Caco-2 (cell line): Measurements from ENCODE around the gene SAMD4A. TPM values are rescaled to one million over a fixed set of nuclear protein-coding genes. Genes with fewer than 3 reads are reported as not detected.
A peak's percentile ranks its signal among the peaks of the same experiment; 100 is the strongest.

Experiments
- BruUV-seq: library from RNA; stranded (reverse); fragments of 400-500 nt; replicated peaks from 2 replicates; lab custom pipeline; 2021; lab: Mats Ljungman, UMichigan
- CTCF ChIA-PET: fragments of 300-600 bp; sonication (Branson Sonifier 250); formaldehyde crosslinking; loops from one replicate; lab custom pipeline; 2022; ENCODE audit warnings: antibody characterized with exemption; lab: Charles Lee
- POLR2A ChIA-PET: fragments of 300-600 bp; sonication (Branson Sonifier 250); formaldehyde crosslinking; loops from one replicate; lab custom pipeline; 2022; ENCODE audit warnings: antibody characterized with exemption; lab: Charles Lee
- DNase-seq, 2 experiments: peaks; one replicate each; pipeline versions ENCODE4 v3.0.0 to v3.0.0-alpha.2; 2020 to 2022
- H3K27me3 ChIP-seq: replicated peaks from 2 replicates; pipeline ENCODE4 v1.6.0; 2011; ENCODE audit warnings: low read length; ENCODE audit not compliant: control insufficient read depth, insufficient read depth
- H3K36me3 ChIP-seq: 2 replicates; pipeline ENCODE4 v1.5.1; 2011; ENCODE audit warnings: low read length; ENCODE audit not compliant: control insufficient read depth, insufficient read depth
- H3K4me1 ChIP-seq: fragments of 250-450 bp; sonication (Bioruptor Pico); 2 replicates; pipeline ENCODE4 v1.5.1; 2020; ENCODE audit warnings: mild to moderate bottlenecking
- H3K4me3 ChIP-seq: 2 replicates; pipeline ENCODE4 v1.5.1; 2011; ENCODE audit warnings: low read depth, mild to moderate bottlenecking, control low read depth, low read length
- H3K9me3 ChIP-seq: fragments of 250-450 bp; sonication (Bioruptor Pico); 2 replicates; pipeline ENCODE4 v1.5.1; 2020; ENCODE audit warnings: mild to moderate bottlenecking, moderate library complexity
- H3K27ac Mint-ChIP-seq: one replicate; pipeline ENCODE4 v1.8.0; 2022; ENCODE audit warnings: mixed read lengths; ENCODE audit not compliant: unreplicated experiment
- H3K27me3 Mint-ChIP-seq: one replicate; pipeline ENCODE4 v1.8.0; 2022; ENCODE audit warnings: mixed read lengths; ENCODE audit not compliant: insufficient read depth, unreplicated experiment
- H3K36me3 Mint-ChIP-seq: one replicate; pipeline ENCODE4 v1.8.0; 2022; ENCODE audit warnings: mild to moderate bottlenecking, mixed read lengths; ENCODE audit not compliant: insufficient read depth, unreplicated experiment
- H3K4me1 Mint-ChIP-seq: one replicate; pipeline ENCODE4 v1.8.0; 2022; ENCODE audit warnings: low read depth, mixed read lengths; ENCODE audit not compliant: unreplicated experiment
- H3K4me3 Mint-ChIP-seq: one replicate; pipeline ENCODE4 v1.8.0; 2022; ENCODE audit warnings: mild to moderate bottlenecking, moderate library complexity, mixed read lengths; ENCODE audit not compliant: unreplicated experiment
- H3K9me3 Mint-ChIP-seq: one replicate; pipeline ENCODE4 v1.8.0; 2022; ENCODE audit warnings: mixed read lengths; ENCODE audit not compliant: unreplicated experiment
- intact Hi-C: fragments of 100-400 bp; cut with micrococcal nuclease; formaldehyde crosslinking; loops from one replicate; pipeline ENCODE4 v1.10.0; 2022; ENCODE audit not compliant: unreplicated experiment
- total RNA-seq: library from RNA; stranded (reverse); gene quantifications from 2 replicates; pipeline ENCODE4 v1.2.3, GENCODE V29; 2022
- TF ChIP-seq, protein P1 (sequence below), 2 experiments: fragments of 200-600 bp in 1 of 2; IDR thresholded peaks; 1 replicate in 1 of 2; 2 replicates in 1 of 2; pipeline versions ENCODE4 v1.5.1 to v1.8.0; 2011 to 2022; ENCODE audit warnings: antibody characterized with exemption in 1 of 2, control low read depth in 1 of 2, inconsistent platforms in 1 of 2, low read depth in 1 of 2, low read length in 1 of 2, mild to moderate bottlenecking in 1 of 2, moderate library complexity in 1 of 2; ENCODE audit not compliant: insufficient read depth in 1 of 2, severe bottlenecking in 1 of 2, unreplicated experiment in 1 of 2

The SAMD4A gene
- total RNA-seq, 1 experiment from 2014 or later: 60.8 TPM

DNA sequence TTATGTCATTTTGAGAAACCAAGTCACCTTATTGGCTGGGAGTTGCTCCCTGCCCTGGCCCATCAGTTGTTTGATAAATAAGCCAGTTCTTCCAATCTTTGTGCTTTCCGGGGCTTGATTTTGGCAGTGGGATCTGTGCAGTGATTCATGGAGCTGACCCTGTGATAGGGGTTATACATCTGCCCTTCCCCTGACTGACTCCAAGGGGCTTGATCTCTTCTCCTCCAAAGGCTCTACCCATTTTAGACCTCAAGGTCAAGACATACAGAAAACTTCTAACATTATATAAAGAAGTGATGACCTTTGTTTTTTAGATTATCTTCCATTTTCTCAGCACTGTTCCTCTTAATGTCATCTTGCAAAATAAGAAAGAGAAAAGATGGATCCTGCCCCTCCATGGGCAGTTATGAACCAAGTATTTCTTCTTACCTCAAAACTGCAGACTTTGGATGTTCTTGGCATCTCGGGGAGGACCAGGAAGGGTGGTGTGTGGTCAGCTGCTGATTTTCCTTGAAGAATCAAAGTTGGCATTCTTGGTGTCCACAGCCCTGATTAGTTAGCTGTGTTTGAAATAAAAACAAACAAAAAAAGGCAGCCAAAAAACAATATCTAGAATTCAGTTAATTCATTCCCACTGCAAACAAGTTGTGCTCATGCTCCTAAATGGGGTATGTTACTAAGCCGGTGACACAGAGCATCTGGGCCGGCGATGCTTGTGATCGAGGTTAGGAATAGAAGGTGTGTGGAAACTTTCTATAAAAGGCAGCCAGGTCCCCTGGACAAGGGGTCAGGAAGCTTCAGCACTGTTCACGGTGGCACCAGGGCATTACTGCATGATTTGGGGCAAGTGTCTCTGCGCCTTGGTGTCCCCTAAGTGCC is 120.2 kb downstream of the SAMD4A start:
- Histone ChIP-seq H3K4me3 (no peak overlapping the region), H3K36me3 (no peaks in the 10 kb centered on the region), H3K27me3 (no peaks in the 10 kb centered on the region), H3K9me3 (no peaks in the 10 kb centered on the region), H3K4me1 (no peaks in the 10 kb centered on the region)
- intact Hi-C loops: no loop called here
- no peaks in the 10 kb centered on the region for H3K9me3 Mint-ChIP-seq
- H3K27ac Mint-ChIP-seq: peak overlapping the region; percentile 51
- no TSS peak for BruUV-seq
- DNase-seq: no peak
- ChIA-PET CTCF (no interaction called here), POLR2A (no interaction called here)
- no peak overlapping the region for H3K4me3 Mint-ChIP-seq
- TF ChIP-seq, protein P1, sequence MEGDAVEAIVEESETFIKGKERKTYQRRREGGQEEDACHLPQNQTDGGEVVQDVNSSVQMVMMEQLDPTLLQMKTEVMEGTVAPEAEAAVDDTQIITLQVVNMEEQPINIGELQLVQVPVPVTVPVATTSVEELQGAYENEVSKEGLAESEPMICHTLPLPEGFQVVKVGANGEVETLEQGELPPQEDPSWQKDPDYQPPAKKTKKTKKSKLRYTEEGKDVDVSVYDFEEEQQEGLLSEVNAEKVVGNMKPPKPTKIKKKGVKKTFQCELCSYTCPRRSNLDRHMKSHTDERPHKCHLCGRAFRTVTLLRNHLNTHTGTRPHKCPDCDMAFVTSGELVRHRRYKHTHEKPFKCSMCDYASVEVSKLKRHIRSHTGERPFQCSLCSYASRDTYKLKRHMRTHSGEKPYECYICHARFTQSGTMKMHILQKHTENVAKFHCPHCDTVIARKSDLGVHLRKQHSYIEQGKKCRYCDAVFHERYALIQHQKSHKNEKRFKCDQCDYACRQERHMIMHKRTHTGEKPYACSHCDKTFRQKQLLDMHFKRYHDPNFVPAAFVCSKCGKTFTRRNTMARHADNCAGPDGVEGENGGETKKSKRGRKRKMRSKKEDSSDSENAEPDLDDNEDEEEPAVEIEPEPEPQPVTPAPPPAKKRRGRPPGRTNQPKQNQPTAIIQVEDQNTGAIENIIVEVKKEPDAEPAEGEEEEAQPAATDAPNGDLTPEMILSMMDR (IDR thresholded peaks at IDR 0.05; ENCODE audit: insufficient read depth in 1 of 2, low read depth in 1 of 2, low read length in 1 of 2, severe bottlenecking in 1 of 2, unreplicated experiment in 1 of 2): no peak
- no peaks in the 10 kb centered on the region for H3K27me3 Mint-ChIP-seq
- H3K4me1 Mint-ChIP-seq: peaks cover 17% of the 10 kb centered on the region
- H3K36me3 Mint-ChIP-seq: peaks cover 85% of the 10 kb centered on the region

DNA sequence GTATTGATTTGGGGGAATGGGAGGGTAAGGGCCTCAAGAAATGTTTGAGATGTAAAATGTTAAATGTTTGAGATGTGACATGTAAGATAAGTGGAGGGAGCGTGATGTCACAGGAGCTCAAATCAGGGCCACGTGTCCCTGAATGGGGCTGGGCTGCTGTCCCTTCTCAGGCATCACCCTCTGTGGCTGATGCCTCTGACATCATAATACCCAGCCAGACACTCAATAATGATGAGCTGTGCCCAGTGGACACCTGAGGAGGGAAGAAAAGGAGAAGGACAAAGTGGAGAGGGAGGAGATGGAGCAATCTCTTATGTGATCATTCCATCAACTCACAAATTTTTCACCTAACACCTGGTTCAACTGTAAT is 120.8 kb downstream of the SAMD4A start:
- no peaks in the 10 kb centered on the region for H3K4me1 ChIP-seq
- ChIA-PET POLR2A (no interaction called here), CTCF (no interaction called here)
- no peak overlapping the region for H3K4me3 Mint-ChIP-seq
- H3K9me3 Mint-ChIP-seq: no peaks in the 10 kb centered on the region
- no peak for DNase-seq
- H3K36me3 Mint-ChIP-seq: peaks cover 80% of the 10 kb centered on the region
- TF ChIP-seq, protein P1 (IDR thresholded peaks at IDR 0.05; ENCODE audit: insufficient read depth in 1 of 2, low read depth in 1 of 2, low read length in 1 of 2, severe bottlenecking in 1 of 2, unreplicated experiment in 1 of 2): no peak
- intact Hi-C loops: no loop called here
- no TSS peak for BruUV-seq
- H3K36me3 ChIP-seq: no peaks in the 10 kb centered on the region
- H3K4me1 Mint-ChIP-seq: peaks cover 17% of the 10 kb centered on the region
- no peaks in the 10 kb centered on the region for H3K27me3 ChIP-seq
- H3K9me3 ChIP-seq: no peaks in the 10 kb centered on the region
- H3K27ac Mint-ChIP-seq: peak overlapping the region; percentile 12
- H3K27me3 Mint-ChIP-seq: no peaks in the 10 kb centered on the region
- H3K4me3 ChIP-seq: no peak overlapping the region

DNA sequence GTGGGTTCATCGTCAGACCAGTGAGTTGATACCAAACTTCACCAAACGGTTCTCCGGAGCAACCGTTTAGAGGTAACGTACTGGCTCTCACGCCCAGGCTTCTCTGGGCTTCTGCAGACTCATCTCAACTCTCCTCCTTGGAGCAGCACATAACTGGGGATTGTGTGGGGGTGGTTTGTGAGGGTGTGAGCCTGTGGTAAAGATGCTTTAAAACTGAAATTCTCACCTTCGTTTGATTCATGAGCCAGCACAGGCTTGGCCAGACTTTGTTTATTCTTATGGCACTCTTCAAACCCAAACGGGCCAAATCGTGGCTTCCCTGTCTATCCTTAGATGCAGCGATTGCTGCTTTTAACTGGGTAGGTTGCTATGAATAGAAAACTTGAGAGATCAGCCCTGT is 121.3 kb downstream of the SAMD4A start:
- H3K4me1 Mint-ChIP-seq: peaks cover 17% of the 10 kb centered on the region
- no peaks in the 10 kb centered on the region for H3K9me3 Mint-ChIP-seq
- ChIA-PET CTCF (no interaction called here), POLR2A (no interaction called here)
- TF ChIP-seq, protein P1 (IDR thresholded peaks at IDR 0.05; ENCODE audit: insufficient read depth in 1 of 2, low read depth in 1 of 2, low read length in 1 of 2, severe bottlenecking in 1 of 2, unreplicated experiment in 1 of 2): no peak
- no peaks in the 10 kb centered on the region for H3K9me3 ChIP-seq
- no peak overlapping the region for H3K4me3 ChIP-seq
- no peaks in the 10 kb centered on the region for H3K4me1 ChIP-seq
- intact Hi-C loops: no loop called here
- no peaks in the 10 kb centered on the region for H3K27me3 Mint-ChIP-seq
- H3K27ac Mint-ChIP-seq: peak overlapping the region; percentile 12
- H3K36me3 ChIP-seq: no peaks in the 10 kb centered on the region
- no TSS peak for BruUV-seq
- DNase-seq: no peak
- H3K27me3 ChIP-seq: no peaks in the 10 kb centered on the region
- no peak overlapping the region for H3K4me3 Mint-ChIP-seq
- peaks cover 75% of the 10 kb centered on the region for H3K36me3 Mint-ChIP-seq
